OCI-LY7 (cell line): ENCODE measurements around the gene TTC28.

Experiments used
- EZH2phosphoT487 ChIP-seq: fragments of 200-600 bp; sonication (generic); IDR thresholded peaks from 2 replicates; pipeline ENCODE4 v1.6.1; 2018; ENCODE audit warnings: low read depth, borderline replicate concordance, mild to moderate bottlenecking, mixed run types, antibody characterized with exemption, low read length, moderate library complexity, mixed read lengths
- TF ChIP-seq, protein P1 (sequence below): fragments of 200-600 bp; sonication (generic); conservative IDR thresholded peaks from 2 replicates; pipeline ENCODE4 v1.5.1; 2014; ENCODE audit warnings: mild to moderate bottlenecking, antibody characterized with exemption, low read length, moderate library complexity, mixed read lengths

- TF ChIP-seq, protein P1, sequence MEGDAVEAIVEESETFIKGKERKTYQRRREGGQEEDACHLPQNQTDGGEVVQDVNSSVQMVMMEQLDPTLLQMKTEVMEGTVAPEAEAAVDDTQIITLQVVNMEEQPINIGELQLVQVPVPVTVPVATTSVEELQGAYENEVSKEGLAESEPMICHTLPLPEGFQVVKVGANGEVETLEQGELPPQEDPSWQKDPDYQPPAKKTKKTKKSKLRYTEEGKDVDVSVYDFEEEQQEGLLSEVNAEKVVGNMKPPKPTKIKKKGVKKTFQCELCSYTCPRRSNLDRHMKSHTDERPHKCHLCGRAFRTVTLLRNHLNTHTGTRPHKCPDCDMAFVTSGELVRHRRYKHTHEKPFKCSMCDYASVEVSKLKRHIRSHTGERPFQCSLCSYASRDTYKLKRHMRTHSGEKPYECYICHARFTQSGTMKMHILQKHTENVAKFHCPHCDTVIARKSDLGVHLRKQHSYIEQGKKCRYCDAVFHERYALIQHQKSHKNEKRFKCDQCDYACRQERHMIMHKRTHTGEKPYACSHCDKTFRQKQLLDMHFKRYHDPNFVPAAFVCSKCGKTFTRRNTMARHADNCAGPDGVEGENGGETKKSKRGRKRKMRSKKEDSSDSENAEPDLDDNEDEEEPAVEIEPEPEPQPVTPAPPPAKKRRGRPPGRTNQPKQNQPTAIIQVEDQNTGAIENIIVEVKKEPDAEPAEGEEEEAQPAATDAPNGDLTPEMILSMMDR: no peak
- no peak for TF ChIP-seq EZH2phosphoT487
Observed at GRCh38 chr22:27989758-27990450, 689.7 kb downstream of the TTC28 start.
